Omental fat pad (tissue), 4 donors: ENCODE data around the gene NFIX. TPM values are rescaled to one million over a fixed set of nuclear protein-coding genes. Genes with fewer than 3 reads are reported as not detected.

ENCODE experiments used
- ATAC-seq: fragments of 150-250 bp; one replicate; pipeline ENCODE4 v1.9.1; 2016; ENCODE audit warnings: mild to moderate bottlenecking, moderate library complexity; ENCODE audit not compliant: low FRiP score
- DNase-seq: peaks from one replicate; pipeline ENCODE4 v3.0.0-alpha.2; 2019; ENCODE audit warnings: low spot score
- total RNA-seq, 4 donors: library from RNA; depleted of rRNA; stranded (reverse); fragments of >200 nt; gene quantifications; one replicate each; pipeline ENCODE4 v1.1.0, GENCODE V29; 2016
- TF ChIP-seq, protein P1 (sequence below), 3 donors: fragments of 450-650 bp; IDR thresholded peaks; one replicate each; pipeline ENCODE4 v1.5.1; 2016 to 2017; ENCODE audit warnings: antibody characterized with exemption in 3 of 3, mild to moderate bottlenecking in 3 of 3, moderate library complexity in 2 of 3

The NFIX gene
- total RNA-seq, 4 donors from 2014 or later = 39.5 to 53.1 (median 43.0) TPM

GRCh38 chr19:13092158-13092543, 96.9 kb downstream of the NFIX start:
- no peak for ATAC-seq
- DNase-seq = no peak
- TF ChIP-seq, protein P1, sequence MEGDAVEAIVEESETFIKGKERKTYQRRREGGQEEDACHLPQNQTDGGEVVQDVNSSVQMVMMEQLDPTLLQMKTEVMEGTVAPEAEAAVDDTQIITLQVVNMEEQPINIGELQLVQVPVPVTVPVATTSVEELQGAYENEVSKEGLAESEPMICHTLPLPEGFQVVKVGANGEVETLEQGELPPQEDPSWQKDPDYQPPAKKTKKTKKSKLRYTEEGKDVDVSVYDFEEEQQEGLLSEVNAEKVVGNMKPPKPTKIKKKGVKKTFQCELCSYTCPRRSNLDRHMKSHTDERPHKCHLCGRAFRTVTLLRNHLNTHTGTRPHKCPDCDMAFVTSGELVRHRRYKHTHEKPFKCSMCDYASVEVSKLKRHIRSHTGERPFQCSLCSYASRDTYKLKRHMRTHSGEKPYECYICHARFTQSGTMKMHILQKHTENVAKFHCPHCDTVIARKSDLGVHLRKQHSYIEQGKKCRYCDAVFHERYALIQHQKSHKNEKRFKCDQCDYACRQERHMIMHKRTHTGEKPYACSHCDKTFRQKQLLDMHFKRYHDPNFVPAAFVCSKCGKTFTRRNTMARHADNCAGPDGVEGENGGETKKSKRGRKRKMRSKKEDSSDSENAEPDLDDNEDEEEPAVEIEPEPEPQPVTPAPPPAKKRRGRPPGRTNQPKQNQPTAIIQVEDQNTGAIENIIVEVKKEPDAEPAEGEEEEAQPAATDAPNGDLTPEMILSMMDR (IDR thresholded peaks at IDR 0.05) = no peak

GRCh38 chr19:13092606-13093235, 97.4 kb downstream of the NFIX start:
- no peak for ATAC-seq
- TF ChIP-seq, protein P1 (IDR thresholded peaks at IDR 0.05) = no peak

GRCh38 chr19:13093407-13094105, 98.3 kb downstream of the NFIX start:
- TF ChIP-seq, protein P1 (IDR thresholded peaks at IDR 0.05) = peak in 1 of 3 donors; percentile 96
- DNase-seq (no peak), ATAC-seq (peak; percentile 58)

More at GRCh38 chr19:13092606-13093235, 97.4 kb downstream of the NFIX start:
- DNase-seq = no peak

DNA sequence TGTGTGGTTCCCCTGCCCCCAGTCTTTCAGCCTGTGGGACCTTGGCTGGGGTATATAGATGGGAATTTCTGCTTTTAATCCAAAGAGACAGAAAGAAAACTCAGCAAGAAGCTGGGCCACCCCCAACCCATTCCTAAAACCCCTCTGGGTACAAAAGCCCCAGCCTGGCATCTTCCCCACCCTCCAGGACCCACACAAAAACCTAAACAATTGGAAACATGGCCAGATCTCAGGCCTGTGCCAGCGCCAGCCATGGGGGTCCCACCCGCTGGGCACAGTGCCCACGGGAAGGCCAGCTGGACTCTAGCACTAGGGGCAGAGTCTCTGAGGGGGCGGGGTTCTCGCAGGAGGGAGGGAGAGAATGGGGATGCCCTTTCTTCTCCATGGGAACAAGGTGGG, 98.8 kb downstream of the NFIX start:
- TF ChIP-seq, protein P1 (IDR thresholded peaks at IDR 0.05) = no peak
- ATAC-seq = no peak
- no peak for DNase-seq

- DNase-seq (no peak), ATAC-seq (no peak)
- TF ChIP-seq, protein P1 (IDR thresholded peaks at IDR 0.05) = no peak
These were observed 99.6 kb downstream of the NFIX start for GRCh38 chr19:13094771-13095392.

GRCh38 chr19:13095393-13095784, 100.1 kb downstream of the NFIX start:
- TF ChIP-seq, protein P1 (IDR thresholded peaks at IDR 0.05) = no peak
- ATAC-seq = no peak
- no peak for DNase-seq
